ENCODE measurements around the gene PAWR.
A peak's percentile ranks its signal among the peaks of the same experiment; 100 is the strongest.

PAWR gene

GRCh38 chr12:79690638-79691510, at the start of gene PAWR:
Gene PAWR (minus strand): TSS chr12:79690964. CDS start chr12:79690244, 720 bp downstream.
- peak; percentile 82 for DNase-seq (ENCODE audit: low read depth)

DNA sequence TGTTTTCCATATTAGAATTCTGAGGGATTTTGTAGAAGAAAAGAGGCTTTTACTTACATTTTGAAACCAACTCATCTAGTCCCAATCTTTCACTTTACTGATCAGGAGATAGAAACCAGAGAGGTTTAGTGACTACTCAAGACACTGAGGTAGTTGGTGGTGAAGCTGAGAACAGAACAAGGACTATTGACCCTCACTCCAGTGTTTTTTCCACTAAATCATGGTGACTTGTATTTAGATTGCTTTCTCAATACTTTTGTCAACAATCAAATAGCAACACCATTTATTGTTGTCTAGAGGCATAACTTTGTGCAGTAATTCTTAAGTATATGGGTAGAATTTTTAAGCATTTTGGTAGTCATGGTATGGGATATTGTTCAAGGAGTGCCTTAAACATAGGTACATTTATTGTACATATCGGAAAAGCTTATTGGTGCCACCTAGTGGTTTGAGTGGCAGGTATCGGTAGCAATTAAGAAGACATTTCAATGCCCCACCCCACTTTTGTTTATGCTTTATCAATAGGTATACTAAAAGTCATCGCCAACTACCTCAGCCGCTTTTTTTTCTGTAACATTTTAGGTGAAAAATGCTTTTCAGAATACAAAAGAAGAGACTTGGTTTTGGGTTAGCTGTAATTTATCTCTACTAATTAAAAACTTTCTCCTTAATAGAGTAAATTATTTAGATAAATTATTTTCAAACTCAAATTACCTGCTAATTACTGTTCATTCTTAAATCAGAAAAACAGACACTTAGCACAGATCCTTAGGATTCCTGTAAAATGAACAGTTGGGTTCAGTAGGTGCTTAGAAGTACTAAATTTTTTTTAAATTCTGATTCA, 47.3 kb upstream of the PAWR start:
- DNase-seq (ENCODE audit: low read depth) = peak; percentile 64

DNA sequence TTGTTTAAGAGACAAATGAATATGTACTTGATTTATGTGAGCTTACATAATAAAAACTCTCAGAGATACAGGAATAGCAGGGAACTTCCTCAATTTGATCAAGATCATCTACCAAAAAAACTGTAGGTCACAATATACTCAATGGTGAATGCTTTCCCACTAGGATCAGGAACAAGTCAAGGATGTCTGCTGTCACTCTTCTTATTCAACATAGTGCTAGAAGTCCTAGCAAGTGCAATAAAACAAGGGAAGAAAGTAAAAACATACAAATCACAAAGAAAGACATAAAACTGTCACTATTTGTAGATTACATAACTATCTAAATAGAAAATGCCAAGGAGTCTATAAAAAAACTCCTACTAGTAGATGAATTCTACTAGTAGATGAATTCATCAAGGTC, 41.9 kb upstream of the PAWR start:
- DNase-seq (ENCODE audit: low read depth) = no peak

DNA sequence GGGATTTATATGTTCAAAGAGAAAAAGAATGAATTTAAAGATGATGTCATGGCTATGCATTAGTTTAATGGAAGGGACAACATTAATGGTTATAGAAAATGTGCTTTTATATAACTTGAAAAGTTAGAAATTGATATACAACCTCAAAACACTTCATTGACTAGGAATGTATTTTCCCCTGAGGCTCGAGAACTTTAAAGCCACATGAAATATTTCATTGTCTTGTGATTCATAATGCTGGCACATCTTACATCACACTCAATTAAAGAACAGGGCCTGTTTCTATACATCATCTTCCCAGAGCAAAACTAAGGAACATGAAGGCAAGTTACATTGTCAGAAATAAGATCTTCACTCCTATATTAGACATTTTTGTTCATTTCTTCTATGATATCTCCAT, 35.2 kb upstream of the PAWR start:
- peak; percentile 42 for DNase-seq (ENCODE audit: low read depth)

DNA sequence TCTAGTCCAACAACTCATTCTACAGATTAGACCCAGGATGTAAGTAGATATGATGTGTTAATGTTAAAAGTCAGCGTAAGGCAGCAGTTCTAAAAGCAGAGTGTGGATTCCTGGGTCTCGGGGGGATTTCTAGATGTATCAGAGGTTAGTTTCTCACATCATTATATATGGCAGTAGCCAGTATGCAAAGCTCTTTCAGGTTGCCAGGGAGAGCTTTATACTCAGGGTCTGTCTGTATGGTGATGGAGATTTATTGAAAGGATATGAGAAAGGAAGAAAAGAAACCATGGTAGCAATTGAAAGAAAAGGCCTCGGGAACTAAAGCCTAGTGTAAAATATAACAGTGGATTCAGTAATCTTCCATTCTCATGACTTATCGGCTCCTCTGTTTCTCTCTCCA, 26.2 kb upstream of the PAWR start:
- DNase-seq (ENCODE audit: low read depth) = no peak

DNA sequence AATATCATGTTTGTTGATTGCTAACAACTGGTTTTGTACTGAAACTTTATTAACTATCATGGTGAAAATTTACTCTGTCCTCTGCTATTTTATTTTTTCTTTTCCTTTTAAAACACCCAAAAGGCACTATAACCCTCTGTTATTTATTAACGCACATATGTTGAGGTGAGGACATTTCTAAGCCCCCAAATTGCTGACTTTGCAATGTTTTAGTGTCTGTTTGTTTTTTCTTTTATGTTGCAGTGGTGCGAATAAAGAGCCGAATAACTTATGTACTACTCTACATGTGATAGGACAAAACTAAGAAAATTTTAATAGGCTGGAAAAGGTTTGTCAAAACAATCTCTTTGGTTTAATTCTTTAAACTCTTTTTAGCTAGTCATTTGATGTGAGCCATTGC, 24.5 kb upstream of the PAWR start:
- no peak for DNase-seq (ENCODE audit: low read depth)

GRCh38 chr12:79710707-79711483, 20.1 kb upstream of the PAWR start:
- DNase-seq (ENCODE audit: low read depth) = no peak

GRCh38 chr12:79707830-79708229, 17.1 kb upstream of the PAWR start:
- DNase-seq (ENCODE audit: low read depth) = no peak

DNA sequence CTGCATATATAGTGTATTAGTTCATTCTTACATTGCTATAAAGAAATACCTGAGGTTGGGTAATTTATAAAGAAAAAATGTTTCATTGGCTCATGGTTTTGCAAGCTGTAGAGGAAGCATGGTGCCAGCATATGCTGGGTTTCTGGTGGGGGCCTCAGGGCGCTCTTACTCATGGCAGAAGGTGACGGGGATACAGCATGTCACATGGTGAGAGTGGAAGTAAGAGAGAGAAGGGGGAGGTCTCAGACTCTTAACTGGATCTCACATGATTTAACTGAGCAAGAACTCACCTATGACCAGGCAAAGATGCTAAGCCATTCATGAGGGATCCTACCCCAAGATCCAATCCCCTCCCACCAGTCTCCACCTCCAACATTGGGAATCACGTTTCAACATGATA, 15.9 kb upstream of the PAWR start:
- no peak for DNase-seq (ENCODE audit: low read depth)

- no peak for DNase-seq (ENCODE audit: low read depth)
Measured at GRCh38 chr12:79706156-79706555, 15.4 kb upstream of the PAWR start.

- DNase-seq (ENCODE audit: low read depth) = no peak
Measured at GRCh38 chr12:79698966-79699365, 8.2 kb upstream of the PAWR start.

GRCh38 chr12:79696416-79696815, 5.7 kb upstream of the PAWR start:
- no peak for DNase-seq (ENCODE audit: low read depth)

- no peak for DNase-seq (ENCODE audit: low read depth)
Measured at GRCh38 chr12:79692860-79693577, 2.3 kb upstream of the PAWR start.

DNA sequence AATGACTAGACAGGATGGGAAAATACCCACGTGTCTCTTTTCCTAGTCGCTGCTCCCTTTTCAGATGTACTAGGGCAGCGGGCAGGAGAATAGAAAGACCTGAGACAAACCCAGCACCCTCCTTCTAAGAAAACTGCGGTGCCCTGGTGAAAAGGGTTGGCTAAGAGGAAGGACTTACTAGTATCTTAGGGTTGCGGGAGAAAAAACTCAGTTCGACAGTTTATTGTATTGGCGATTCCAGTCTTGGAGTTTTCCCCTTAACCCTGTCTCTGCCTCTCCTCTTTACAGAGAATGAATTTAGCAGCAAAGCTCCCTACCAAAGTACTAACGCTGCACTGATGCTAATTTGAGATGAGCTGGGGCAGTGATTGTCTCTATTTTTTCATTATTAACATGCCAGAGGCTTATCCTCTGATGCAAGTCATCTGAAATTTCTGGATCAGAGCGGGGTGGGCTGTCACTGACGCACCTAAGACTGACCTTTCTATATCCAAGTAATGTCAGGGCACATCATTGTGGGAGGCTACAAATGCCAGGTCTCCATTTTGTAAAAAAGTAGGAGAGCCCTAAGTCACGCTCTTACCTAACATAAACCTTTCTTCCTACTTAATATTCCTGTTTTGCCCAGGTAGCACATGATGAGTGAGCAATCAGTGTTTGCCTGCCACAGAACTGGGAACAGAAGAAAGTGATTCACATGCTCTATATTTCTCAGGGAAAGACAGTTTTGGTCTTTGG, 916 bp upstream of the PAWR start:
- no peak for DNase-seq (ENCODE audit: low read depth)

- DNase-seq (ENCODE audit: low read depth) = no peak
Measured at GRCh38 chr12:79690142-79690637, 574 bp downstream of the PAWR start.

DNA sequence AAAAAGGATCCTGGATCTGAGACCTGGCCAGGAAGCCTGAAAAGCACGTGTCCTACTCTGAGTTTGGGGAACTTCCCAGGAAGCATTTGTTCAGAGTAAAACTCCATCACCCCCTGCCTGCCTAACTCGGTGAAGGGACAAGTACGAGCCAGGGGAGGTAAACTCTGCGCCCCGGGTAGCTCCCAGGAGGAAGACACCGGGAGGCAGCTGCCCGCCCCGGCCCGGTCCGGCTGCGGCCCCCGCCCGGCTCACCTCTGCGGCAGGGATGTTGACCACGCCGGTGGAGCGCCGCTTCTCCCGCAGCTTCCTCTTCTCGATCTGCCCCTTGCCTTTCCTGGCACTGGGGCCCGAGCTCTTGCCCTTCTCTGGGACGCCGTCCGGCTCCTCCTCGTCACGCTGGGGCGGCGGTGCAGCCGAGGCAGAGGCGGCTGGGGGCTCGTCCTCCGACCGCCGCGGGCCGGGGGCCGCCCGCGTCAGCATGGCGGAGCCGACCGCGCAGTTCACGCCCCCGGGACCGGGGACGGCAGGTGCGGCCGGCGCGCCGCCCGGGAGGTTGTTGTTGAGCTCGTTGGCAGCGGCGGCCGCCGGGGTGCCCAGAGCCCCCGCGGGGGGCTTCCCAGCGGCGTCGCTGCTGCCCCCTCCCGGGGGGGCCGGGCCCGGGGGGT, 1.2 kb downstream of the PAWR start:
- no peak for DNase-seq (ENCODE audit: low read depth)

DNA sequence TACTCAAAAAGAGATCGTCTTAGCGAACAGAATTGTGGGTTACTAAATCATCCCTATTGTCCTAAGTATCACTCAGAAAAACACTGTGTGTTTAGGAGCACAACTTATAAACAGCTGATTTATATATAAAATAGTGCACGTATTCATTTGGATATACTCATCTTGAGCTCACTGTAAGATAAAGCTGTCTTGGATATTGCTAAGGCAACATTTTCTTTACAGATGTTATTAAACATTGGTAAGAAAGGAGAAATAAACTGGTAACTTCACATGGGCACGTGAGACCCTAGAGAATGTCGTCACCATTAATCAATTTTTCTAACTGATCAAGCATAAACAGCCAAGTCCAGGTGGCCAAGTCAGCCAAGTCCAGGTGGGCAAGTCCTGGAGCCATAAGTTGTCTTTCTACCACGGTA, 1.7 kb downstream of the PAWR start:
- no peak for DNase-seq (ENCODE audit: low read depth)

GRCh38 chr12:79688376-79689060, 2.2 kb downstream of the PAWR start:
- no peak for DNase-seq (ENCODE audit: low read depth)

DNA sequence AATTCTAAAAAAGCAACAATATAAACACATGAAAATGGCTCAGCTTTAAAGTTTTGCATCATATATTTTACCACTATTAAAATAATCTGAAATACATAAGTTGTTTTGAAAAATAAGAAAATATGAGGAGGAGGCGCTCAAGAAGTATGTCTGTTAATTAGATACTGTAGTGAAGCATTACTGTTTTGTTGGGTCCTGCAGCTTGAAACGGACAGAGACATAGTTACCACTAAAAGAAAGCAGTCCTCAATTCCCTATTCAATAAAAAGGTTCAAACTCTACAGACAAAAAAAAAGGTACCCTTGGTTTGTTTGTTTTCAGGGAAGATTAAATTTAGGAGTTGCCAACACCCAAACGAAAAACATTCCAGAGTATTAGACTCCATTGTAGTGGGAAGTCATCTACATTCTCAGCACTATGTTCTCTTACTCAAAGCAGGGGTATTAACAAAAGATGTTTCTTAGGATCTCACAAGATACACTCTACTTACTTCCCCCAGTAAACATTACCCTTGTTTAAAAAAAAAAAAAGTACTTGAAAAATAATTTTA, 3.0 kb downstream of the PAWR start:
- DNase-seq (ENCODE audit: low read depth) = no peak

Data from HS-27A (cell line).